Sigmoid colon (tissue), 7 donors: ENCODE data around the gene NPAS1. TPM values are rescaled to one million over a fixed set of nuclear protein-coding genes. Genes with fewer than 3 reads are reported as not detected.
A peak's percentile ranks its signal among the peaks of the same experiment; 100 is the strongest.

Experiments
- DNase-seq: peaks from one replicate; pipeline ENCODE4 v3.0.0-alpha.2; 2019
- H3K27ac ChIP-seq, 4 donors: fragments of 200-600 bp; sonication (generic); one replicate each; pipeline ENCODE4 v1.5.1; 2016 to 2019; ENCODE audit warnings: mild to moderate bottlenecking in 1 of 4
- H3K27me3 ChIP-seq, 3 donors: fragments of 200-600 bp; sonication (generic); one replicate each; pipeline ENCODE4 v1.5.1; 2019; ENCODE audit warnings: mild to moderate bottlenecking in 1 of 3
- H3K36me3 ChIP-seq, 4 donors: fragments of 200-600 bp; sonication (generic); one replicate each; pipeline ENCODE4 v1.5.1; 2016 to 2019
- H3K4me1 ChIP-seq, 4 donors: fragments of 200-600 bp; sonication (generic); one replicate each; pipeline ENCODE4 v1.5.1; 2017 to 2019
- H3K4me3 ChIP-seq, 4 donors: fragments of 200-600 bp; sonication (generic); one replicate each; pipeline ENCODE4 v1.5.1; 2017 to 2019; ENCODE audit warnings: mild to moderate bottlenecking in 2 of 4, moderate library complexity in 1 of 4
- H3K9me3 ChIP-seq, 4 donors: fragments of 200-600 bp in 3 of 4; sonication (generic) in 3 of 4; one replicate each; pipeline versions ENCODE4 v1.5.1 to v1.6.1; 2013 to 2019
- EP300 ChIP-seq, 4 donors: sonication (generic); formaldehyde crosslinking; IDR thresholded peaks; one replicate each; pipeline ENCODE4 v1.6.1; 2017; ENCODE audit warnings: antibody characterized with exemption in 4 of 4
- POLR2A ChIP-seq, 2 donors: fragments of 450-650 bp; IDR thresholded peaks; one replicate each; pipeline ENCODE4 v1.6.1; 2016; ENCODE audit warnings: antibody characterized with exemption in 2 of 2, mild to moderate bottlenecking in 2 of 2, moderate library complexity in 2 of 2
- POLR2AphosphoS5 ChIP-seq, 4 donors: sonication (generic); formaldehyde crosslinking; IDR thresholded peaks; one replicate each; pipeline ENCODE4 v1.6.1; 2017; ENCODE audit warnings: antibody characterized with exemption in 4 of 4
- WGBS, 2 donors: extraction: QIAGEN DNeasy Blood & Tissue Kit; methylation state at CpG; one replicate each; pipeline ENCODE4 v1.1.7; 2013; 5-methylcytosine and 5-hydroxymethylcytosine counted together
- intact Hi-C: fragments of 100-400 bp; cut with DNase I; formaldehyde crosslinking; loops from one replicate; pipeline ENCODE4 v1.15.1; 2023
- polyA plus RNA-seq, 3 donors: library from polyadenylated mRNA; stranded (reverse); fragments of 200-250 nt; gene quantifications; one replicate each; pipeline ENCODE4 v1.2.3, GENCODE V29; 2013
- total RNA-seq, 4 donors: library from RNA; depleted of rRNA; stranded (reverse); fragments of >200 nt; gene quantifications; one replicate each; pipeline ENCODE4 v1.1.0, GENCODE V29; 2016
- TF ChIP-seq, protein P1 (sequence below), 4 experiments: fragments of 450-650 bp in 3 of 4; fragments of 200-600 bp in 1 of 4; IDR thresholded peaks; one replicate each; pipeline ENCODE4 v1.5.1; 2016 to 2019; ENCODE audit warnings: antibody characterized with exemption in 4 of 4, mild to moderate bottlenecking in 3 of 4, moderate library complexity in 2 of 4
- donor health status: healthy with polysubstance abuse.
- donor health status: Bipolar disorder and iron deficiency.
- donor health status: healthy.

The NPAS1 gene
- total and polyA plus RNA-seq, 7 donors: 0.28 to 1.4 (median 0.85) TPM; not detected in 3

DNA sequence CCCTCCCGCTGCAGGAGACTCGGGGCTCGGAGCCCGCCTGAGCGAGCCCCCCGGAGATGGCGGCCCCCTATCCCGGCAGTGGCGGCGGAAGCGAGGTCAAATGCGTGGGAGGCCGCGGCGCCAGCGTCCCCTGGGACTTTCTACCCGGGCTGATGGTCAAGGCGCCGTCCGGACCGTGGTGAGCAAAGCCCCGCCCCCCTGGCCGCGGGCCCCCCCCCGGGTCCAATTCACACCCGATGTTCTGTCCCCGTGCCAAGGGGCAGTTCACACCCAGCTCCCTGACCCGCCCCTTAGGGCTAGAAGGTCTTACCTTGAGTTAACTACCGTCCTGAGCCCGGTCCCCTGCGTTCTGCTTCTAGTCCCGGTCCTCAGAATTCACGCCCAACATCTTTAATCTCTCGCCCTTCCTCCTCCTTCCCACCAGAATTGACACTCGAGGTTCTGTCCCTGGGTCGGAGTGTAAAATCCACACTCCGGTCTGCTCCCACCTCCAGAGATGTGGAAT is 1.4 kb downstream of the NPAS1 start:
- 2% methylated on average over 37 of the region's 37 CpGs for WGBS, 2 donors
- peaks cover 0 to 33% (median 24%) of the 10 kb centered on the region in 4 donors for H3K4me1 ChIP-seq
- DNase-seq: no peak
- H3K27ac ChIP-seq: no peak overlapping the region
- H3K4me3 ChIP-seq: peak overlapping the region in 2 of 4 donors; percentile 6 to 20
- no peak for TF ChIP-seq POLR2A (IDR thresholded peaks at IDR 0.05)
- TF ChIP-seq, protein P1, sequence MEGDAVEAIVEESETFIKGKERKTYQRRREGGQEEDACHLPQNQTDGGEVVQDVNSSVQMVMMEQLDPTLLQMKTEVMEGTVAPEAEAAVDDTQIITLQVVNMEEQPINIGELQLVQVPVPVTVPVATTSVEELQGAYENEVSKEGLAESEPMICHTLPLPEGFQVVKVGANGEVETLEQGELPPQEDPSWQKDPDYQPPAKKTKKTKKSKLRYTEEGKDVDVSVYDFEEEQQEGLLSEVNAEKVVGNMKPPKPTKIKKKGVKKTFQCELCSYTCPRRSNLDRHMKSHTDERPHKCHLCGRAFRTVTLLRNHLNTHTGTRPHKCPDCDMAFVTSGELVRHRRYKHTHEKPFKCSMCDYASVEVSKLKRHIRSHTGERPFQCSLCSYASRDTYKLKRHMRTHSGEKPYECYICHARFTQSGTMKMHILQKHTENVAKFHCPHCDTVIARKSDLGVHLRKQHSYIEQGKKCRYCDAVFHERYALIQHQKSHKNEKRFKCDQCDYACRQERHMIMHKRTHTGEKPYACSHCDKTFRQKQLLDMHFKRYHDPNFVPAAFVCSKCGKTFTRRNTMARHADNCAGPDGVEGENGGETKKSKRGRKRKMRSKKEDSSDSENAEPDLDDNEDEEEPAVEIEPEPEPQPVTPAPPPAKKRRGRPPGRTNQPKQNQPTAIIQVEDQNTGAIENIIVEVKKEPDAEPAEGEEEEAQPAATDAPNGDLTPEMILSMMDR (IDR thresholded peaks at IDR 0.05): no peak
- TF ChIP-seq POLR2AphosphoS5 (IDR thresholded peaks at IDR 0.05): no peak
- TF ChIP-seq EP300 (IDR thresholded peaks at IDR 0.05): no peak
- no peaks in the 10 kb centered on the region for H3K36me3 ChIP-seq
- no peaks in the 10 kb centered on the region for H3K9me3 ChIP-seq
- H3K27me3 ChIP-seq: peaks cover 48 to 73% (median 73%) of the 10 kb centered on the region in 3 donors
- intact Hi-C loops: no loop called here

DNA sequence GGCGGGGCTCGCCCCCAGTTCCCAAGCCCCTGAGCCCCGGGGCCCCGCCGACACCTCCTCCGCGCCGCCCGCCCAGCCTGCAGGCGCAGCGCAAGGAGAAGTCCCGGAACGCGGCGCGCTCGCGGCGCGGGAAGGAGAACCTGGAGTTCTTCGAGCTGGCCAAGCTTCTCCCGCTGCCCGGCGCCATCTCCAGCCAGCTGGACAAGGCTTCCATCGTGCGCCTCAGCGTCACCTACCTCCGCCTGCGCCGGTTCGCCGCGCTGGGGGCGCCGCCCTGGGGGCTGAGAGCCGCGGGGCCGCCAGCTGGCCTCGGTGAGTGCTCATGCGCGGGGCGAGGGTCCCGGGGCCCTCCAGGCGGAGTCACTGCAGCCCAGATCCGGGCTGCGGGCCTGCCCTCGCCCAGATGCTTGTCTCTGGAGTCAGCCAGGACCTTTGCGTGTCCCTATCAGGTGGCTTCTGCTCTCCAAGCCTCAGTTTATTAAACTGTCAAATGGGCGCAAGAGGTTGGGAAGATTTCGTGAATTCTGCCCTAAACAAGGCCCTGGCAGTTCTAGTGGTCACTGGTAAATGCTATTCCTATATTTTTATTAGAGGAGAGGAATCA is 2.0 kb downstream of the NPAS1 start:
- intact Hi-C loops: no loop called here
- WGBS, 2 donors: 6 to 8% methylated on average over 50 of the region's 50 CpGs
- Histone ChIP-seq H3K4me1 (peaks cover 0 to 33% (median 24%) of the 10 kb centered on the region in 4 donors), H3K27ac (no peak overlapping the region), H3K36me3 (no peaks in the 10 kb centered on the region), H3K9me3 (no peaks in the 10 kb centered on the region), H3K4me3 (peak overlapping the region in 1 of 4 donors; percentile 6), H3K27me3 (peaks cover 48 to 79% (median 79%) of the 10 kb centered on the region in 3 donors)
- no peak for DNase-seq
- TF ChIP-seq POLR2AphosphoS5 (IDR thresholded peaks at IDR 0.05): no peak
- TF ChIP-seq, protein P1 (IDR thresholded peaks at IDR 0.05): no peak
- no peak for TF ChIP-seq POLR2A (IDR thresholded peaks at IDR 0.05)

DNA sequence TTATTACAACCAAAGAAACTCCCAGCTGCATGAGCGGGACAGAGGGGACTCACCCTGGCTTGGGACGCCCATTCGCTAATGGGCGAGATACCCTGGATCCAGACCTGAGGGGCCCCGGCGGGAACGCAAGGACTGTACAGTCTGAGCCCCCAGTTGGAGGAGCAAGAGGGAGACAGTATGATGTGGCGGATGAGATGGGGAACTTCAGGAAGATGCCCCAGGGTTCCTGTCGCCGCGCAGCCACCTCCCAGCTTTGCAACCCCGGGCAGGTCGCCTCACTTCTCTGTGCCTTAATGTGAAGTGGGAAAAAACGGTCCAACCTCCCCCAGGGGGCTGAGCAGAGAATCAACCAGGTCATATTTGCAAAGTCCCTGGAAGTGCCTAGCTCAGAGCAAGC is 2.5 kb downstream of the NPAS1 start:
- DNase-seq: no peak
- peaks cover 0 to 33% (median 24%) of the 10 kb centered on the region in 4 donors for H3K4me1 ChIP-seq
- H3K27me3 ChIP-seq: peaks cover 52 to 84% (median 84%) of the 10 kb centered on the region in 3 donors
- intact Hi-C loops: no loop called here
- H3K4me3 ChIP-seq: no peak overlapping the region
- WGBS, 2 donors: 32 to 43% methylated on average over 14 of the region's 14 CpGs
- no peak overlapping the region for H3K27ac ChIP-seq
- TF ChIP-seq POLR2A (IDR thresholded peaks at IDR 0.05) (no peak), POLR2AphosphoS5 (IDR thresholded peaks at IDR 0.05) (no peak), EP300 (IDR thresholded peaks at IDR 0.05) (no peak)
- TF ChIP-seq, protein P1 (IDR thresholded peaks at IDR 0.05): no peak
- H3K36me3 ChIP-seq: no peaks in the 10 kb centered on the region
- no peaks in the 10 kb centered on the region for H3K9me3 ChIP-seq

DNA sequence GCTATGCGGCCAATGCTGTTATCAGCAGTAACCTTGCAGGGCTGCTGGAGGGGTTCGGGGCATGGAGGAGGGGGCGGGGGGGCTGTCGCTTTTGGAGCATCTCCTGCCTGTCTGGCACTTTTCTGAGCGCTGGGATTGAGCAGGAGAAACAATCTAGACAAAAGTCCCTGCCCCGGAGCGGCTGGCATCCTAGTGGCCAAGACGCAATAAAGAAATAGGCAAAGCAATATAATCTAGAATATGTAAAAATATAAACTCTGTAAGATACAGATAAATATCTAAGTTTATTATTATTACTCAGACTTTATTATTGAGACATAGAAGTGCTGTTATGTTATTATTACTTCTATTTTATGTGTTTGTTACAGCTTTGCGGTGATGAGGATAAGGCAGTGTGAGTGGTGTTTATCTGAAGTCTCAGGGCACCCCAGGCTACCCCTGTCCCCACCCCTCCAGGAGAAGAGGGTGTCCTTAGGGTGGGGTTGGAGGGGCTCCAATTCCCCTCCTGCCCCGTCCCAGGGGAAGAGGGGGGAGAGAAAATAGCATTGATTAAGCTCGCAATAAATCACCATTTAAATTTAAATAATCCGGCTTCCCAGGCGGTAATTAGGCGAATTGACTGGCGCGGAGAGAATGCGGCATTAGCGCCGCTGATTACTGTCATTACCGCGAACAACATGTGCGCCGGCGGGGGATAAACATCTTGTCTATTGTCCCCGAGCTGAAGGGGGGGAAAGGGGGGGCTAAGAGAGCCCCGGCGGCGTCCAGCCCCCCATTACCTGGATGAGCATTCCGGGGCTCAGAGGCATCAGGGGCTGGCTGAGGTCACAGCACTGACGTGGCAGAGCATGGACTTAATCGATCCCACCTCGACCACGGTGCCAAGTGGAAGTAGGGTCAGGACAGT is 3.2 kb downstream of the NPAS1 start:
- 4 to 8% methylated on average over 33 of the region's 33 CpGs for WGBS, 2 donors
- H3K27me3 ChIP-seq: peaks cover 54 to 88% (median 85%) of the 10 kb centered on the region in 3 donors

More for the DNA sequence above, 3.2 kb downstream of the NPAS1 start:
- intact Hi-C loops: no loop called here
- TF ChIP-seq EP300 (IDR thresholded peaks at IDR 0.05) (no peak), POLR2AphosphoS5 (IDR thresholded peaks at IDR 0.05) (no peak), POLR2A (IDR thresholded peaks at IDR 0.05) (no peak)
- TF ChIP-seq, protein P1 (IDR thresholded peaks at IDR 0.05): no peak
- no peak overlapping the region for H3K27ac ChIP-seq
- no peak for DNase-seq
- no peaks in the 10 kb centered on the region for H3K36me3 ChIP-seq
- H3K4me1 ChIP-seq: peaks cover 0 to 33% (median 24%) of the 10 kb centered on the region in 4 donors
- no peaks in the 10 kb centered on the region for H3K9me3 ChIP-seq
- H3K4me3 ChIP-seq: no peak overlapping the region
